OCI-LY7 (cell line): Measurements from ENCODE around the gene DQX1.

Experiments
- EZH2phosphoT487 ChIP-seq: fragments of 200-600 bp; sonication (generic); IDR thresholded peaks from 2 replicates; pipeline ENCODE4 v1.6.1; 2018; ENCODE audit warnings: low read depth, borderline replicate concordance, mild to moderate bottlenecking, mixed run types, antibody characterized with exemption, low read length, moderate library complexity, mixed read lengths
- TF ChIP-seq, protein P1 (sequence below): fragments of 200-600 bp; sonication (generic); conservative IDR thresholded peaks from 2 replicates; pipeline ENCODE4 v1.5.1; 2014; ENCODE audit warnings: mild to moderate bottlenecking, antibody characterized with exemption, low read length, moderate library complexity, mixed read lengths

DNA sequence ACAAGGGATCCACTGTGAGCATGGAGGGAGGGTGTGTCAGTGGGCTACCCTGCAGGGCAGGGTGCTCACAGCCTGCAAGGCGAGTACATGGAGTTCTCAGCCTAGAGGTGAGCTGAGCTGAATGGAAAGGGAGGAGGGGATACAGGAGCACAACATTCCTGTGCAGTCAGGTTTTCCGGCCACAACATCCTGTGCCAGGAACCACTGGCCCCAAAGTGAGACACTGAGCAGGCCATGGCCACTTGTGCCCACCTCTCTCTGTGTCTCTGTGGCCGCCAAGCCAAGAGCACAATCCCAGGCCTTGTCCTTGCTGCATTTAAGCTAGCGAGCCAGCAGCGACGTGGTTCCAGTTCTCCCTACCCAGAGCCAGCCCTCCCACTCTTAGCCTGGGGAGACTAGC, 34.6 kb upstream of the DQX1 start:
- TF ChIP-seq, protein P1, sequence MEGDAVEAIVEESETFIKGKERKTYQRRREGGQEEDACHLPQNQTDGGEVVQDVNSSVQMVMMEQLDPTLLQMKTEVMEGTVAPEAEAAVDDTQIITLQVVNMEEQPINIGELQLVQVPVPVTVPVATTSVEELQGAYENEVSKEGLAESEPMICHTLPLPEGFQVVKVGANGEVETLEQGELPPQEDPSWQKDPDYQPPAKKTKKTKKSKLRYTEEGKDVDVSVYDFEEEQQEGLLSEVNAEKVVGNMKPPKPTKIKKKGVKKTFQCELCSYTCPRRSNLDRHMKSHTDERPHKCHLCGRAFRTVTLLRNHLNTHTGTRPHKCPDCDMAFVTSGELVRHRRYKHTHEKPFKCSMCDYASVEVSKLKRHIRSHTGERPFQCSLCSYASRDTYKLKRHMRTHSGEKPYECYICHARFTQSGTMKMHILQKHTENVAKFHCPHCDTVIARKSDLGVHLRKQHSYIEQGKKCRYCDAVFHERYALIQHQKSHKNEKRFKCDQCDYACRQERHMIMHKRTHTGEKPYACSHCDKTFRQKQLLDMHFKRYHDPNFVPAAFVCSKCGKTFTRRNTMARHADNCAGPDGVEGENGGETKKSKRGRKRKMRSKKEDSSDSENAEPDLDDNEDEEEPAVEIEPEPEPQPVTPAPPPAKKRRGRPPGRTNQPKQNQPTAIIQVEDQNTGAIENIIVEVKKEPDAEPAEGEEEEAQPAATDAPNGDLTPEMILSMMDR, result no peak
- TF ChIP-seq EZH2phosphoT487, result no peak
